ENCODE data around the gene SFTPD. TPM values are rescaled to one million over a fixed set of nuclear protein-coding genes. Genes with fewer than 3 reads are reported as not detected.

SFTPD gene
- total RNA-seq, result not detected in 2 replicates

GRCh38 chr10:79948976-79949722 lies at the start of gene SFTPD:
Gene SFTPD, minus strand, starts transcription at chr10:79949105. Its CDS starts 2,446 bp downstream, at chr10:79946659.

Other genes starting within 250 kb of the SFTPD start
- 0.39 and 1.8 TPM in 2 replicates for gene NUTM2B, start 245.9 kb downstream of the SFTPD start, total RNA-seq
- gene NUTM2E, start 122.4 kb downstream of the SFTPD start, total RNA-seq, result 0.13 TPM in 1 of 2 replicates, not detected in the other
- gene TMEM254, start 129.6 kb upstream of the SFTPD start, total RNA-seq, result 10.1 and 16.0 TPM in 2 replicates
- 13.4 and 14.5 TPM in 2 replicates for gene PLAC9, start 183.6 kb upstream of the SFTPD start, total RNA-seq

Measured in epithelial cell of alveolus of lung (primary cell).